Activated naive CD4-positive, alpha-beta T cell treated with anti-CD3 and anti-CD28 coated beads for 36 hours (primary cell): Measurements from ENCODE around the gene ZNF445. TPM values are rescaled to one million over a fixed set of nuclear protein-coding genes. Genes with fewer than 3 reads are reported as not detected.
"Not testable (repeated sequence)": the region's sequence is repeated elsewhere in the genome, so short reads cannot be mapped to it uniquely, and the experiment has no call there.

ENCODE experiments used
- CTCF ChIA-PET: fragments of 350-600 bp; sonication (Branson Sonifier 250); formaldehyde crosslinking; loops from one replicate; lab custom pipeline; 2021; ENCODE audit warnings: antibody characterized with exemption; lab: Charles Lee
- DNase-seq: peaks from one replicate; pipeline ENCODE4 v3.0.0-alpha.2; 2020
- H3K27ac Mint-ChIP-seq: one replicate; pipeline ENCODE4 v1.8.0; 2021; ENCODE audit warnings: mild to moderate bottlenecking, mixed read lengths
- H3K27me3 Mint-ChIP-seq: one replicate; pipeline ENCODE4 v1.8.0; 2021; ENCODE audit warnings: low read depth, mixed read lengths
- H3K36me3 Mint-ChIP-seq: one replicate; pipeline ENCODE4 v1.8.0; 2021; ENCODE audit warnings: low read depth, mixed read lengths
- H3K4me1 Mint-ChIP-seq: one replicate; pipeline ENCODE4 v1.8.0; 2021; ENCODE audit warnings: low read depth, mixed read lengths
- H3K4me3 Mint-ChIP-seq: one replicate; pipeline ENCODE4 v1.8.0; 2021; ENCODE audit warnings: mild to moderate bottlenecking, moderate library complexity, mixed read lengths
- H3K9me3 Mint-ChIP-seq: one replicate; pipeline ENCODE4 v1.8.0; 2021; ENCODE audit warnings: mixed read lengths
- intact Hi-C: fragments of 100-400 bp; cut with micrococcal nuclease; formaldehyde crosslinking; loops from one replicate; pipeline ENCODE4 v1.15.1; 2023
- total RNA-seq, 2 experiments: library from RNA; stranded (reverse); gene quantifications; one replicate each; pipeline ENCODE4 v1.2.3, GENCODE V29; 2021

The ZNF445 gene
- total RNA-seq, 2 experiments from 2014 or later: 19.0 TPM

- CTCF ChIA-PET: interaction anchor here (0.6 kb wide), 1 partner anchor 135 kb away, joined by 7 read pairs; no protein-coding TSS in a partner anchor
- Mint-ChIP-seq H3K27ac (no peak overlapping the region), H3K9me3 (no peaks in the 10 kb centered on the region), H3K36me3 (no peaks in the 10 kb centered on the region), H3K4me1 (no peaks in the 10 kb centered on the region), H3K4me3 (no peak overlapping the region), H3K27me3 (no peaks in the 10 kb centered on the region)
- no peak for DNase-seq
- intact Hi-C loops: no loop called here
These were observed 48.6 kb downstream of the ZNF445 start for GRCh38 chr3:44428910-44429309.

GRCh38 chr3:44427683-44428082 is 49.8 kb downstream of the ZNF445 start:
- CTCF ChIA-PET: no interaction called here
- Mint-ChIP-seq H3K4me3 (no peak overlapping the region), H3K9me3 (no peaks in the 10 kb centered on the region), H3K4me1 (no peaks in the 10 kb centered on the region), H3K36me3 (no peaks in the 10 kb centered on the region), H3K27me3 (no peaks in the 10 kb centered on the region), H3K27ac (no peak overlapping the region)
- DNase-seq: no peak
- intact Hi-C loops: no loop called here

- CTCF ChIA-PET: interaction anchor here (0.7 kb wide), 1 partner anchor 112 kb away, joined by 3 read pairs; no protein-coding TSS in a partner anchor
- Mint-ChIP-seq H3K27ac (no peak overlapping the region), H3K4me3 (no peak overlapping the region), H3K4me1 (no peaks in the 10 kb centered on the region), H3K27me3 (peaks cover 2% of the 10 kb centered on the region), H3K9me3 (no peaks in the 10 kb centered on the region), H3K36me3 (no peaks in the 10 kb centered on the region)
- intact Hi-C loops: no loop called here
- no peak for DNase-seq
These were observed 52.7 kb downstream of the ZNF445 start for GRCh38 chr3:44424758-44425157.

GRCh38 chr3:44421280-44421679 is 56.2 kb downstream of the ZNF445 start:
- CTCF ChIA-PET: no interaction called here
- peaks cover 2% of the 10 kb centered on the region for H3K27me3 Mint-ChIP-seq
- H3K36me3 Mint-ChIP-seq: no peaks in the 10 kb centered on the region
- no peaks in the 10 kb centered on the region for H3K9me3 Mint-ChIP-seq
- intact Hi-C loops: no loop called here
- H3K27ac Mint-ChIP-seq: no peak overlapping the region
- no peak for DNase-seq
- H3K4me3 Mint-ChIP-seq: no peak overlapping the region
- H3K4me1 Mint-ChIP-seq: no peaks in the 10 kb centered on the region

GRCh38 chr3:44420676-44421075 is 56.8 kb downstream of the ZNF445 start:
- H3K4me1 Mint-ChIP-seq: no peaks in the 10 kb centered on the region
- no peak overlapping the region for H3K4me3 Mint-ChIP-seq
- intact Hi-C loops: no loop called here
- peaks cover 2% of the 10 kb centered on the region for H3K27me3 Mint-ChIP-seq
- H3K9me3 Mint-ChIP-seq: no peaks in the 10 kb centered on the region
- CTCF ChIA-PET: no interaction called here
- H3K27ac Mint-ChIP-seq: no peak overlapping the region
- no peaks in the 10 kb centered on the region for H3K36me3 Mint-ChIP-seq
- DNase-seq: no peak

GRCh38 chr3:44419923-44420650 is 57.4 kb downstream of the ZNF445 start:
- CTCF ChIA-PET: no interaction called here
- intact Hi-C loops: no loop called here
- no peaks in the 10 kb centered on the region for H3K4me1 Mint-ChIP-seq
- no peaks in the 10 kb centered on the region for H3K9me3 Mint-ChIP-seq
- H3K36me3 Mint-ChIP-seq: no peaks in the 10 kb centered on the region
- peaks cover 2% of the 10 kb centered on the region for H3K27me3 Mint-ChIP-seq
- H3K27ac Mint-ChIP-seq: no peak overlapping the region
- no peak for DNase-seq
- no peak overlapping the region for H3K4me3 Mint-ChIP-seq

GRCh38 chr3:44419116-44419922 is 58.2 kb downstream of the ZNF445 start:
- Mint-ChIP-seq H3K27ac (no peak overlapping the region), H3K9me3 (no peaks in the 10 kb centered on the region), H3K36me3 (no peaks in the 10 kb centered on the region), H3K27me3 (peaks cover 2% of the 10 kb centered on the region), H3K4me3 (no peak overlapping the region), H3K4me1 (no peaks in the 10 kb centered on the region)
- DNase-seq: no peak
- CTCF ChIA-PET: no interaction called here
- intact Hi-C loops: no loop called here

GRCh38 chr3:44418549-44418948 is 58.9 kb downstream of the ZNF445 start:
- no peaks in the 10 kb centered on the region for H3K9me3 Mint-ChIP-seq
- no peak overlapping the region for H3K27ac Mint-ChIP-seq
- H3K4me1 Mint-ChIP-seq: no peaks in the 10 kb centered on the region
- CTCF ChIA-PET: no interaction called here
- H3K36me3 Mint-ChIP-seq: no peaks in the 10 kb centered on the region
- no peak for DNase-seq
- intact Hi-C loops: no loop called here
- no peak overlapping the region for H3K4me3 Mint-ChIP-seq
- H3K27me3 Mint-ChIP-seq: peaks cover 2% of the 10 kb centered on the region

GRCh38 chr3:44418118-44418517 is 59.4 kb downstream of the ZNF445 start:
- H3K27me3 Mint-ChIP-seq, DNase-seq, intact Hi-C loops, H3K4me3 Mint-ChIP-seq, CTCF ChIA-PET, H3K36me3 Mint-ChIP-seq, H3K27ac Mint-ChIP-seq, H3K9me3 Mint-ChIP-seq, H3K4me1 Mint-ChIP-seq: not testable (repeated sequence)

GRCh38 chr3:44416031-44417030 is 61.1 kb downstream of the ZNF445 start:
- intact Hi-C loops: no loop called here
- Mint-ChIP-seq H3K9me3 (no peaks in the 10 kb centered on the region), H3K27ac (no peak overlapping the region)

GRCh38 chr3:44415421-44415820 is 62.0 kb downstream of the ZNF445 start:
- Mint-ChIP-seq H3K27ac (no peak overlapping the region), H3K9me3 (no peaks in the 10 kb centered on the region), H3K36me3 (no peaks in the 10 kb centered on the region), H3K4me3 (no peak overlapping the region), H3K27me3 (no peaks in the 10 kb centered on the region), H3K4me1 (no peaks in the 10 kb centered on the region)
- intact Hi-C loops: no loop called here
- CTCF ChIA-PET: no interaction called here
- no peak for DNase-seq

More at GRCh38 chr3:44416031-44417030, 61.1 kb downstream of the ZNF445 start:
- DNase-seq: no peak
- no peak overlapping the region for H3K4me3 Mint-ChIP-seq
- H3K36me3 Mint-ChIP-seq: no peaks in the 10 kb centered on the region
- no peaks in the 10 kb centered on the region for H3K4me1 Mint-ChIP-seq
- peaks cover 2% of the 10 kb centered on the region for H3K27me3 Mint-ChIP-seq
- CTCF ChIA-PET: no interaction called here

- H3K4me1 Mint-ChIP-seq: no peaks in the 10 kb centered on the region
- intact Hi-C loops: no loop called here
- H3K27ac Mint-ChIP-seq: no peak overlapping the region
- H3K9me3 Mint-ChIP-seq: no peaks in the 10 kb centered on the region
- no peaks in the 10 kb centered on the region for H3K36me3 Mint-ChIP-seq
- no peaks in the 10 kb centered on the region for H3K27me3 Mint-ChIP-seq
- H3K4me3 Mint-ChIP-seq: no peak overlapping the region
- DNase-seq: no peak
- CTCF ChIA-PET: no interaction called here
These were observed 62.9 kb downstream of the ZNF445 start for GRCh38 chr3:44414517-44415090.
